Vagina (tissue), 2 donors: ENCODE results near the gene PAX8. TPM values are rescaled to one million over a fixed set of nuclear protein-coding genes. Genes with fewer than 3 reads are reported as not detected.

ENCODE experiments used
- DNase-seq, 2 donors: peaks; one replicate each; pipeline ENCODE4 v3.0.0-alpha.2; 2017; ENCODE audit errors: extremely low spot score in 2 of 2
- H3K27ac ChIP-seq: fragments of 200-600 bp; sonication (generic); one replicate; pipeline ENCODE4 v1.5.1; 2019
- H3K27me3 ChIP-seq: fragments of 200-600 bp; sonication (generic); one replicate; pipeline ENCODE4 v1.5.1; 2019
- H3K36me3 ChIP-seq, 2 donors: fragments of 200-600 bp; sonication (generic); one replicate each; pipeline ENCODE4 v1.5.1; 2017 to 2019
- H3K4me1 ChIP-seq: fragments of 200-600 bp; sonication (generic); one replicate; pipeline ENCODE4 v1.5.1; 2019
- H3K4me3 ChIP-seq, 2 donors: fragments of 200-600 bp; sonication (generic); 1 replicate in 1 of 2; 2 replicates in 1 of 2; pipeline ENCODE4 v1.5.1; 2016 to 2019
- H3K9me3 ChIP-seq: fragments of 200-600 bp; sonication (generic); one replicate; pipeline ENCODE4 v1.5.1; 2019
- CTCF ChIP-seq, 3 experiments: fragments of 450-650 bp in 2 of 3; fragments of 200-600 bp in 1 of 3; sonication (generic) in 1 of 3; IDR thresholded peaks; one replicate each; pipeline ENCODE4 v1.5.1; 2017 to 2019; ENCODE audit warnings: antibody characterized with exemption in 3 of 3, mild to moderate bottlenecking in 2 of 3, moderate library complexity in 2 of 3
- POLR2A ChIP-seq, 2 donors: fragments of 450-650 bp; IDR thresholded peaks; one replicate each; pipeline ENCODE4 v1.6.1; 2017; ENCODE audit warnings: antibody characterized with exemption in 2 of 2, mild to moderate bottlenecking in 2 of 2, moderate library complexity in 2 of 2
- POLR2AphosphoS5 ChIP-seq, 2 donors: sonication (generic); formaldehyde crosslinking; IDR thresholded peaks; one replicate each; pipeline ENCODE4 v1.9.0; 2017; ENCODE audit warnings: antibody characterized with exemption in 2 of 2, mild to moderate bottlenecking in 2 of 2, low read depth in 1 of 2; ENCODE audit not compliant: insufficient read depth in 1 of 2
- intact Hi-C: fragments of 100-400 bp; cut with DNase I; formaldehyde crosslinking; loops from one replicate; pipeline ENCODE4 v1.15.1; 2023
- total RNA-seq: library from RNA; depleted of rRNA; stranded (reverse); fragments of >200 nt; gene quantifications from one replicate; pipeline ENCODE4 v1.2.3, GENCODE V29; 2016

PAX8 gene
- total RNA-seq, 1 donor from 2014 or later, result 1.7 TPM

- H3K4me1 ChIP-seq, result no peaks in the 10 kb centered on the region
- TF ChIP-seq CTCF (IDR thresholded peaks at IDR 0.05) (no peak), POLR2A (IDR thresholded peaks at IDR 0.05) (no peak), POLR2AphosphoS5 (IDR thresholded peaks at IDR 0.05; ENCODE audit: insufficient read depth in 1 of 2, low read depth in 1 of 2) (no peak)
These were observed 50.4 kb downstream of the PAX8 start for GRCh38 chr2:113228351-113228750.

GRCh38 chr2:113227698-113228097, 51.0 kb downstream of the PAX8 start:
- intact Hi-C loops, result no loop called here
- Histone ChIP-seq H3K4me3 (no peak overlapping the region), H3K36me3 (no peaks in the 10 kb centered on the region), H3K27me3 (no peaks in the 10 kb centered on the region), H3K27ac (no peak overlapping the region), H3K9me3 (no peaks in the 10 kb centered on the region), H3K4me1 (no peaks in the 10 kb centered on the region)
- DNase-seq, result no peak
- TF ChIP-seq CTCF (IDR thresholded peaks at IDR 0.05) (no peak), POLR2AphosphoS5 (IDR thresholded peaks at IDR 0.05; ENCODE audit: insufficient read depth in 1 of 2, low read depth in 1 of 2) (no peak), POLR2A (IDR thresholded peaks at IDR 0.05) (no peak)

More at GRCh38 chr2:113228351-113228750, 50.4 kb downstream of the PAX8 start:
- no peak for DNase-seq
- Histone ChIP-seq H3K36me3 (no peaks in the 10 kb centered on the region), H3K4me3 (no peak overlapping the region), H3K27ac (no peak overlapping the region), H3K9me3 (no peaks in the 10 kb centered on the region), H3K27me3 (no peaks in the 10 kb centered on the region)
- intact Hi-C loops, result no loop called here

GRCh38 chr2:113227290-113227689, 51.4 kb downstream of the PAX8 start:
- Histone ChIP-seq H3K4me3 (no peak overlapping the region), H3K27ac (no peak overlapping the region), H3K36me3 (no peaks in the 10 kb centered on the region), H3K27me3 (no peaks in the 10 kb centered on the region), H3K9me3 (no peaks in the 10 kb centered on the region), H3K4me1 (no peaks in the 10 kb centered on the region)
- intact Hi-C loops, result no loop called here
- DNase-seq, result no peak
- TF ChIP-seq CTCF (IDR thresholded peaks at IDR 0.05) (no peak), POLR2AphosphoS5 (IDR thresholded peaks at IDR 0.05; ENCODE audit: insufficient read depth in 1 of 2, low read depth in 1 of 2) (no peak), POLR2A (IDR thresholded peaks at IDR 0.05) (no peak)

- no peaks in the 10 kb centered on the region for H3K4me1 ChIP-seq
- no peak overlapping the region for H3K27ac ChIP-seq
- DNase-seq, result no peak
These were observed 52.3 kb downstream of the PAX8 start for GRCh38 chr2:113226462-113226861.

More at GRCh38 chr2:113226462-113226861, 52.3 kb downstream of the PAX8 start:
- Histone ChIP-seq H3K4me3 (no peak overlapping the region), H3K27me3 (no peaks in the 10 kb centered on the region), H3K36me3 (no peaks in the 10 kb centered on the region), H3K9me3 (no peaks in the 10 kb centered on the region)
- intact Hi-C loops, result no loop called here
- no peak for TF ChIP-seq POLR2A (IDR thresholded peaks at IDR 0.05)
- no peak for TF ChIP-seq CTCF (IDR thresholded peaks at IDR 0.05)
- no peak for TF ChIP-seq POLR2AphosphoS5 (IDR thresholded peaks at IDR 0.05; ENCODE audit: insufficient read depth in 1 of 2, low read depth in 1 of 2)
